HCT116 (cell line): ENCODE data around the gene ADAM19. TPM values are rescaled to one million over a fixed set of nuclear protein-coding genes. Genes with fewer than 3 reads are reported as not detected.

Source experiments
- ATAC-seq: fragments of 200-7000 bp; cut with Tn5 transposase; 2 replicates; pipeline ENCODE4 v1.9.1; 2020; ENCODE audit warnings: mild to moderate bottlenecking, moderate library complexity
- BruUV-seq: library from RNA; stranded (reverse); fragments of 400-500 nt; replicated peaks from 2 replicates; lab custom pipeline; 2021; lab: Mats Ljungman, UMichigan
- CTCF ChIA-PET: fragments of 300-600 bp; sonication (Branson Sonifier 250); formaldehyde crosslinking; loops from one replicate; lab custom pipeline; 2021; ENCODE audit warnings: antibody characterized with exemption; lab: Charles Lee
- POLR2A ChIA-PET: fragments of 300-600, 350-600 bp; sonication (Branson Sonifier 250); formaldehyde crosslinking; loops from one replicate; lab custom pipeline; 2021; ENCODE audit warnings: antibody characterized with exemption; lab: Charles Lee
- RAD21 ChIA-PET, 2 experiments: fragments of 300-600 bp; sonication (Branson Sonifier 250); formaldehyde crosslinking; loops; one replicate each; lab custom pipeline; 2023; ENCODE audit warnings: low total read pairs in 2 of 2; ENCODE audit not compliant: uncharacterized antibody in 2 of 2, unreplicated experiment in 2 of 2, low non-redundant PET in 1 of 2; lab: Charles Lee
- DNase-seq: peaks from one replicate; pipeline ENCODE4 v3.0.0-alpha.2; 2010; ENCODE audit warnings: low read depth, low spot score
- H2AFZ ChIP-seq: fragments of 200-600 bp; shearing (Covaris generic), sonication (generic); 2 replicates; pipeline ENCODE4 v1.6.1; 2017; ENCODE audit warnings: low read depth, mixed run types, mixed read lengths, antibody characterized with exemption, low read length; ENCODE audit not compliant: poor library complexity, severe bottlenecking
- H3K27ac ChIP-seq: 2 replicates; pipeline ENCODE4 v1.5.1; 2012; ENCODE audit warnings: low read depth, low read length
- H3K27me3 ChIP-seq: fragments of 200-600 bp; sonication (generic); 2 replicates; pipeline ENCODE4 v1.6.1; 2016; ENCODE audit warnings: mixed run types, low read length, mixed read lengths; ENCODE audit not compliant: insufficient read depth
- H3K36me3 ChIP-seq, 2 experiments: fragments of 200-500 bp in 1 of 2; fragments of 200-600 bp in 1 of 2; sonication (Bioruptor generic) in 1 of 2; sonication (generic) in 1 of 2; 2 replicates each; pipeline versions ENCODE4 v1.5.1 to v1.6.1; 2014 to 2016; ENCODE audit warnings: low read length in 2 of 2, inconsistent platforms in 1 of 2, mixed read lengths in 1 of 2, mixed run types in 1 of 2; ENCODE audit not compliant: insufficient read depth in 2 of 2, control insufficient read depth in 1 of 2
- H3K4me1 ChIP-seq, 2 experiments: fragments of 200-600 bp in 1 of 2; sonication (generic) in 1 of 2; 2 replicates each; pipeline versions ENCODE4 v1.5.1 to v1.6.1; 2012 to 2017; ENCODE audit warnings: low read length in 2 of 2, inconsistent platforms in 1 of 2, mild to moderate bottlenecking in 1 of 2, mixed read lengths in 1 of 2, mixed run types in 1 of 2, moderate library complexity in 1 of 2; ENCODE audit not compliant: insufficient read depth in 2 of 2, control insufficient read depth in 1 of 2
- H3K4me2 ChIP-seq: fragments of 200-600 bp; sonication (generic); 2 replicates; pipeline ENCODE4 v1.6.1; 2017; ENCODE audit warnings: mixed run types, low read length, mixed read lengths
- H3K4me3 ChIP-seq, 2 experiments: fragments of 200-600 bp in 1 of 2; sonication (generic) in 1 of 2; replicated peaks in 1 of 2; 2 replicates each; pipeline ENCODE4 v1.5.1; 2011 to 2016; ENCODE audit warnings: low read length in 2 of 2, control low read depth in 1 of 2, low read depth in 1 of 2, mild to moderate bottlenecking in 1 of 2, mixed read lengths in 1 of 2, mixed run types in 1 of 2
- H3K79me2 ChIP-seq: fragments of 200-600 bp; sonication (generic); 2 replicates; pipeline ENCODE4 v1.6.1; 2017; ENCODE audit warnings: mild to moderate bottlenecking, mixed run types, low read length, moderate library complexity, mixed read lengths; ENCODE audit not compliant: insufficient read depth
- H3K9ac ChIP-seq: fragments of 200-600 bp; sonication (generic); 2 replicates; pipeline ENCODE4 v1.6.1; 2016; ENCODE audit warnings: low read length, mixed read lengths
- H3K9me2 ChIP-seq: fragments of 200-600 bp; sonication (generic), shearing (Covaris generic); 2 replicates; pipeline ENCODE4 v1.6.1; 2017; ENCODE audit warnings: mixed run types, mild to moderate bottlenecking, moderate library complexity; ENCODE audit not compliant: insufficient read depth
- H3K9me3 ChIP-seq, 2 experiments: fragments of 200-500 bp in 1 of 2; fragments of 200-600 bp in 1 of 2; sonication (Bioruptor generic) in 1 of 2; sonication (generic) in 1 of 2; 2 replicates each; pipeline ENCODE4 v1.6.1; 2014 to 2017; ENCODE audit warnings: low read length in 2 of 2, mixed read lengths in 2 of 2, inconsistent platforms in 1 of 2, low read depth in 1 of 2, mild to moderate bottlenecking in 1 of 2, mixed run types in 1 of 2, moderate library complexity in 1 of 2; ENCODE audit not compliant: control insufficient read depth in 1 of 2, insufficient read depth in 1 of 2
- H4K20me1 ChIP-seq: fragments of 200-600 bp; sonication (generic), shearing (Covaris generic); 2 replicates; pipeline ENCODE4 v1.6.1; 2017; ENCODE audit warnings: mixed run types, mild to moderate bottlenecking, moderate library complexity; ENCODE audit not compliant: insufficient read depth
- CBX3 ChIP-seq: IDR thresholded peaks from 2 replicates; pipeline ENCODE4 v1.6.1; 2012; ENCODE audit warnings: low read depth
- CEBPB ChIP-seq: IDR thresholded peaks from 2 replicates; pipeline ENCODE4 v1.6.1; 2012; ENCODE audit warnings: low read depth
- EZH2 ChIP-seq: fragments of 200-600 bp; sonication (generic); IDR thresholded peaks from 2 replicates; pipeline ENCODE4 v1.6.1; 2017; ENCODE audit warnings: antibody characterized with exemption, mixed run types
- EZH2phosphoT487 ChIP-seq: fragments of 200-600 bp; IDR thresholded peaks from 2 replicates; pipeline ENCODE4 v1.6.1; 2018; ENCODE audit warnings: antibody characterized with exemption, borderline replicate concordance
- JUND ChIP-seq: IDR thresholded peaks from 2 replicates; pipeline ENCODE4 v1.6.1; 2012
- POLR2A ChIP-seq: IDR thresholded peaks from 2 replicates; pipeline ENCODE4 v1.7.0; 2011; ENCODE audit warnings: borderline replicate concordance; ENCODE audit not compliant: insufficient read depth, insufficient read length; ENCODE audit errors: extremely low read depth
- POLR2AphosphoS5 ChIP-seq: IDR thresholded peaks from 2 replicates; pipeline ENCODE4 v1.6.1; 2011; ENCODE audit warnings: mild to moderate bottlenecking, low read depth, low read length, moderate library complexity
- RAD21 ChIP-seq: IDR thresholded peaks from 2 replicates; pipeline ENCODE4 v1.6.1; 2012; ENCODE audit warnings: low read depth, mild to moderate bottlenecking
- SIN3A ChIP-seq: IDR thresholded peaks from 2 replicates; pipeline ENCODE4 v1.6.1; 2012; ENCODE audit warnings: low read depth
- YY1 ChIP-seq: IDR thresholded peaks from 2 replicates; pipeline ENCODE4 v1.6.1; 2011; ENCODE audit warnings: low read length, low read depth, moderate library complexity, mild to moderate bottlenecking; ENCODE audit not compliant: insufficient replicate concordance; ENCODE audit errors: extremely low read depth
- intact Hi-C: fragments of 100-400 bp; cut with micrococcal nuclease; formaldehyde crosslinking; loops from 2 replicates; pipeline ENCODE4 v1.10.0; 2022
- total RNA-seq: library from RNA; stranded (reverse); gene quantifications from one replicate; pipeline ENCODE4 v1.2.1, GENCODE V29; 2021; ENCODE audit not compliant: unreplicated experiment
- TF ChIP-seq, protein P1 (sequence below): IDR thresholded peaks from 2 replicates; pipeline ENCODE4 v1.6.1; 2011; ENCODE audit warnings: mild to moderate bottlenecking, low read length, moderate library complexity; ENCODE audit not compliant: insufficient replicate concordance; ENCODE audit errors: extremely low read depth
- TF ChIP-seq, protein P2 (sequence below), 3 experiments: fragments of 200-600 bp in 1 of 3; sonication (generic) in 1 of 3; IDR thresholded peaks in 2 of 3; conservative IDR thresholded peaks in 1 of 3; 2 replicates each; pipeline ENCODE4 v1.5.1; 2012 to 2017; ENCODE audit warnings: low read depth in 2 of 3, low read length in 2 of 3, antibody characterized with exemption in 1 of 3, borderline replicate concordance in 1 of 3, control low read depth in 1 of 3, mild to moderate bottlenecking in 1 of 3, mixed read lengths in 1 of 3, mixed run types in 1 of 3, moderate library complexity in 1 of 3; ENCODE audit not compliant: insufficient read depth in 1 of 3
- TF ChIP-seq, protein P3 (sequence below): IDR thresholded peaks from 2 replicates; pipeline ENCODE4 v1.6.1; 2012

Gene ADAM19
- total RNA-seq, 1 experiment from 2014 or later, result 77.3 TPM

DNA sequence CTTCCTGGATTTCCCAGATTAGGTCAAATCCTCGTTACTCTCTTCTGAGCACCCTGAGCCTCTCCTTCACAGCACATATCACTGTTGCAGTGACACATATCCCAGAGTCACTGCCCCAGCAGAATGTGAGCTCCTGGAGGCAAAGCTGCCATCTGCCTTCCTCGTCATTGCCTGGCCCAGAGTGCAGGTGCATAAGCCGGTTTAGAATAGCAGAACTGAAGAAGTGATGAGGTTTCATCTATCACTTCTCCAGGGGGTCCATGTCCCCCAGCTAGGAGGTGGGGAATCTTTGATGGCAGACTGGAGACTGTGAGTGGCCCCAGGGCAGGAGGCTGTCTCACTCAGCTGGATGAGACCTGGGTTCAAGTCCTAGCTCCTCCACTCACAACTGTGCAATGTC, 89.8 kb downstream of the ADAM19 start:
- Histone ChIP-seq H3K9ac (no peak overlapping the region), H3K79me2 (no peaks in the 10 kb centered on the region), H3K9me2 (no peaks in the 10 kb centered on the region), H3K4me1 (no peaks in the 10 kb centered on the region), H3K4me3 (no peak overlapping the region), H3K27me3 (no peaks in the 10 kb centered on the region), H3K36me3 (peaks cover 3 to 33% of the 10 kb centered on the region in 2 experiments; a peak in 3 of 4 replicates), H3K27ac (no peak overlapping the region), H3K4me2 (no peak overlapping the region), H4K20me1 (no peaks in the 10 kb centered on the region), H3K9me3 (no peaks in the 10 kb centered on the region), H2AFZ (no peak overlapping the region)
- RAD21 ChIA-PET, result no interaction called here
- DNase-seq, result no peak
- TF ChIP-seq POLR2AphosphoS5 (no peak), EZH2 (no peak), POLR2A (no peak), CBX3 (no peak), EZH2phosphoT487 (no peak), YY1 (no peak), SIN3A (no peak), JUND (no peak), RAD21 (no peak), CEBPB (no peak)
- TF ChIP-seq, protein P1, sequence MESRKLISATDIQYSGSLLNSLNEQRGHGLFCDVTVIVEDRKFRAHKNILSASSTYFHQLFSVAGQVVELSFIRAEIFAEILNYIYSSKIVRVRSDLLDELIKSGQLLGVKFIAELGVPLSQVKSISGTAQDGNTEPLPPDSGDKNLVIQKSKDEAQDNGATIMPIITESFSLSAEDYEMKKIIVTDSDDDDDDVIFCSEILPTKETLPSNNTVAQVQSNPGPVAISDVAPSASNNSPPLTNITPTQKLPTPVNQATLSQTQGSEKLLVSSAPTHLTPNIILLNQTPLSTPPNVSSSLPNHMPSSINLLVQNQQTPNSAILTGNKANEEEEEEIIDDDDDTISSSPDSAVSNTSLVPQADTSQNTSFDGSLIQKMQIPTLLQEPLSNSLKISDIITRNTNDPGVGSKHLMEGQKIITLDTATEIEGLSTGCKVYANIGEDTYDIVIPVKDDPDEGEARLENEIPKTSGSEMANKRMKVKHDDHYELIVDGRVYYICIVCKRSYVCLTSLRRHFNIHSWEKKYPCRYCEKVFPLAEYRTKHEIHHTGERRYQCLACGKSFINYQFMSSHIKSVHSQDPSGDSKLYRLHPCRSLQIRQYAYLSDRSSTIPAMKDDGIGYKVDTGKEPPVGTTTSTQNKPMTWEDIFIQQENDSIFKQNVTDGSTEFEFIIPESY, result no peak
- TF ChIP-seq, protein P2, sequence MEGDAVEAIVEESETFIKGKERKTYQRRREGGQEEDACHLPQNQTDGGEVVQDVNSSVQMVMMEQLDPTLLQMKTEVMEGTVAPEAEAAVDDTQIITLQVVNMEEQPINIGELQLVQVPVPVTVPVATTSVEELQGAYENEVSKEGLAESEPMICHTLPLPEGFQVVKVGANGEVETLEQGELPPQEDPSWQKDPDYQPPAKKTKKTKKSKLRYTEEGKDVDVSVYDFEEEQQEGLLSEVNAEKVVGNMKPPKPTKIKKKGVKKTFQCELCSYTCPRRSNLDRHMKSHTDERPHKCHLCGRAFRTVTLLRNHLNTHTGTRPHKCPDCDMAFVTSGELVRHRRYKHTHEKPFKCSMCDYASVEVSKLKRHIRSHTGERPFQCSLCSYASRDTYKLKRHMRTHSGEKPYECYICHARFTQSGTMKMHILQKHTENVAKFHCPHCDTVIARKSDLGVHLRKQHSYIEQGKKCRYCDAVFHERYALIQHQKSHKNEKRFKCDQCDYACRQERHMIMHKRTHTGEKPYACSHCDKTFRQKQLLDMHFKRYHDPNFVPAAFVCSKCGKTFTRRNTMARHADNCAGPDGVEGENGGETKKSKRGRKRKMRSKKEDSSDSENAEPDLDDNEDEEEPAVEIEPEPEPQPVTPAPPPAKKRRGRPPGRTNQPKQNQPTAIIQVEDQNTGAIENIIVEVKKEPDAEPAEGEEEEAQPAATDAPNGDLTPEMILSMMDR (IDR thresholded peaks at IDR 0.05 in 2 of 3, conservative IDR thresholded peaks at IDR 0.05 in 1 of 3; ENCODE audit: borderline replicate concordance in 1 of 3, insufficient read depth in 1 of 3, low read depth in 2 of 3, low read length in 2 of 3), result no peak
- TF ChIP-seq, protein P3, sequence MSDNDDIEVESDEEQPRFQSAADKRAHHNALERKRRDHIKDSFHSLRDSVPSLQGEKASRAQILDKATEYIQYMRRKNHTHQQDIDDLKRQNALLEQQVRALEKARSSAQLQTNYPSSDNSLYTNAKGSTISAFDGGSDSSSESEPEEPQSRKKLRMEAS, result no peak
- CTCF ChIA-PET, result no interaction called here
- POLR2A ChIA-PET, result no interaction called here
- BruUV-seq, result no TSS peak
- no peak for ATAC-seq
- intact Hi-C loops, result no loop called here
